Transverse colon (tissue), 4 donors: ENCODE data around the gene RAPH1. TPM values are rescaled to one million over a fixed set of nuclear protein-coding genes. Genes with fewer than 3 reads are reported as not detected.

ENCODE experiments used
- DNase-seq: peaks from one replicate; pipeline ENCODE4 v3.0.0-alpha.2; 2019
- H3K27ac ChIP-seq, 4 donors: fragments of 200-600 bp; sonication (generic); 2 replicates each; pipeline ENCODE4 v1.5.1; 2016 to 2018; ENCODE audit warnings: inconsistent platforms in 4 of 4
- H3K27me3 ChIP-seq: fragments of 200-600 bp; sonication (generic); 2 replicates; pipeline ENCODE4 v1.5.1; 2017; ENCODE audit warnings: inconsistent platforms
- H3K36me3 ChIP-seq, 4 donors: fragments of 200-600 bp; sonication (generic); 2 replicates each; pipeline ENCODE4 v1.5.1; 2017 to 2019; ENCODE audit warnings: inconsistent platforms in 4 of 4
- H3K4me1 ChIP-seq, 4 donors: fragments of 200-600 bp; sonication (generic); 2 replicates each; pipeline ENCODE4 v1.5.1; 2017 to 2020; ENCODE audit warnings: inconsistent platforms in 4 of 4
- H3K4me3 ChIP-seq, 4 donors: fragments of 200-600 bp; sonication (generic); 1 replicate in 1 of 4; 2 replicates in 3 of 4; pipeline versions ENCODE4 v1.5.1 to v1.6.1; 2017 to 2019; ENCODE audit warnings: inconsistent platforms in 4 of 4
- H3K9me3 ChIP-seq, 2 donors: fragments of 200-600 bp; sonication (generic); 2 replicates each; pipeline ENCODE4 v1.5.1; 2017 to 2019; ENCODE audit warnings: inconsistent platforms in 2 of 2
- CTCF ChIP-seq, 5 experiments: fragments of 200-600 bp in 3 of 5; fragments of 450-650 bp in 2 of 5; sonication (generic) in 3 of 5; IDR thresholded peaks; 1 replicate in 2 of 5; 2 replicates in 3 of 5; pipeline ENCODE4 v1.5.1; 2016 to 2017; ENCODE audit warnings: antibody characterized with exemption in 5 of 5, inconsistent platforms in 3 of 5, mild to moderate bottlenecking in 2 of 5, moderate library complexity in 1 of 5
- EP300 ChIP-seq: sonication (generic); formaldehyde crosslinking; IDR thresholded peaks from one replicate; pipeline ENCODE4 v1.6.1; 2017; ENCODE audit warnings: antibody characterized with exemption, low read depth
- POLR2A ChIP-seq: fragments of 450-650 bp; IDR thresholded peaks from one replicate; pipeline ENCODE4 v1.6.1; 2016; ENCODE audit warnings: antibody characterized with exemption, mild to moderate bottlenecking, moderate library complexity
- POLR2AphosphoS5 ChIP-seq, 3 donors: sonication (generic); formaldehyde crosslinking; IDR thresholded peaks; one replicate each; pipeline ENCODE4 v1.6.1; 2016; ENCODE audit warnings: antibody characterized with exemption in 3 of 3
- WGBS, 2 donors: methylation state at CpG; one replicate each; pipeline ENCODE4 v1.1.5; 2018; ENCODE audit warnings: low coverage in 1 of 2; 5-methylcytosine and 5-hydroxymethylcytosine counted together
- in situ Hi-C, 4 donors: fragments of 200-750 bp; cut with MboI; loops; one replicate each; pipeline versions ENCODE4 v1.15.0 to v1.15.1; 2017; ENCODE audit warnings: low sequenced_read_pairs in 3 of 4, low pct_ligation_motif_present in 1 of 4, low pct_unique_long_range_greater_than_20kb in 1 of 4
- intact Hi-C: fragments of 100-400 bp; cut with DNase I; formaldehyde crosslinking; loops from one replicate; pipeline ENCODE4 v1.15.1; 2023; ENCODE audit warnings: low total_unique reads
- total RNA-seq, 4 donors: library from RNA; depleted of rRNA; stranded (reverse); fragments of >200 nt; gene quantifications; one replicate each; pipeline ENCODE4 v1.1.0, GENCODE V29; 2016

RAPH1 gene
- total RNA-seq, 4 donors from 2014 or later: 36.0 to 160 (median 41.8) TPM

- in situ Hi-C loops (no loop called here), intact Hi-C loops (no loop called here)
- H3K27me3 ChIP-seq: no peaks in the 10 kb centered on the region
- no peak overlapping the region for H3K4me3 ChIP-seq
- DNase-seq: no peak
- no peak for TF ChIP-seq EP300
- TF ChIP-seq POLR2AphosphoS5 (IDR thresholded peaks at IDR 0.05): no peak
- TF ChIP-seq CTCF (IDR thresholded peaks at IDR 0.05): no peak
- TF ChIP-seq POLR2A: no peak
- H3K4me1 ChIP-seq: no peaks in the 10 kb centered on the region
- H3K27ac ChIP-seq: no peak overlapping the region
- H3K36me3 ChIP-seq: peaks cover 0 to 22% (median 8%) of the 10 kb centered on the region in 4 donors
- H3K9me3 ChIP-seq: peaks cover 0 to 9% of the 10 kb centered on the region in 2 donors
- 86 to 93% methylated on average over 3 to 8 of the region's 8 CpGs for WGBS, 2 donors
Measured at GRCh38 chr2:203418271-203418670, 116.8 kb downstream of the RAPH1 start.

GRCh38 chr2:203413796-203414195 is 121.3 kb downstream of the RAPH1 start:
- in situ Hi-C loops: no loop called here
- Histone ChIP-seq H3K4me3 (no peak overlapping the region), H3K27ac (no peak overlapping the region), H3K4me1 (no peaks in the 10 kb centered on the region), H3K36me3 (peaks cover 0 to 20% (median 8%) of the 10 kb centered on the region in 4 donors), H3K27me3 (no peaks in the 10 kb centered on the region), H3K9me3 (peaks cover 0 to 5% of the 10 kb centered on the region in 2 donors)
- DNase-seq: no peak
- TF ChIP-seq POLR2A (no peak), EP300 (no peak), CTCF (IDR thresholded peaks at IDR 0.05) (no peak), POLR2AphosphoS5 (IDR thresholded peaks at IDR 0.05) (no peak)
- intact Hi-C loops: no loop called here

GRCh38 chr2:203412546-203413331 is 122.4 kb downstream of the RAPH1 start:
- Histone ChIP-seq H3K9me3 (no peaks in the 10 kb centered on the region), H3K36me3 (peaks cover 0 to 10% (median 4%) of the 10 kb centered on the region in 4 donors), H3K27me3 (no peaks in the 10 kb centered on the region), H3K4me3 (no peak overlapping the region), H3K4me1 (no peaks in the 10 kb centered on the region), H3K27ac (no peak overlapping the region)
- no peak for DNase-seq
- in situ Hi-C loops: no loop called here
- intact Hi-C loops: no loop called here
- no peak for TF ChIP-seq CTCF (IDR thresholded peaks at IDR 0.05)
- TF ChIP-seq EP300: no peak
- no peak for TF ChIP-seq POLR2A
- TF ChIP-seq POLR2AphosphoS5 (IDR thresholded peaks at IDR 0.05): no peak
- 65 to 73% methylated on average over 7 of the region's 7 CpGs for WGBS, 2 donors

GRCh38 chr2:203407496-203407895 is 127.6 kb downstream of the RAPH1 start:
- H3K9me3 ChIP-seq: no peaks in the 10 kb centered on the region
- no peaks in the 10 kb centered on the region for H3K27me3 ChIP-seq
- in situ Hi-C loops (no loop called here), intact Hi-C loops (no loop called here)
- peaks cover 0 to 7% (median 2%) of the 10 kb centered on the region in 4 donors for H3K36me3 ChIP-seq
- DNase-seq: no peak
- TF ChIP-seq POLR2A (no peak), POLR2AphosphoS5 (IDR thresholded peaks at IDR 0.05) (no peak), EP300 (no peak)
- H3K4me1 ChIP-seq: no peaks in the 10 kb centered on the region
- H3K27ac ChIP-seq: no peak overlapping the region
- H3K4me3 ChIP-seq: no peak overlapping the region

GRCh38 chr2:203404996-203405395 is 130.1 kb downstream of the RAPH1 start:
- no peak for DNase-seq
- Histone ChIP-seq H3K4me3 (no peak overlapping the region), H3K9me3 (no peaks in the 10 kb centered on the region), H3K36me3 (peaks cover 0 to 7% (median 2%) of the 10 kb centered on the region in 4 donors), H3K27ac (no peak overlapping the region), H3K27me3 (no peaks in the 10 kb centered on the region), H3K4me1 (no peaks in the 10 kb centered on the region)
- in situ Hi-C loops: no loop called here
- intact Hi-C loops: no loop called here
- TF ChIP-seq CTCF (IDR thresholded peaks at IDR 0.05): no peak
- TF ChIP-seq EP300: no peak
- TF ChIP-seq POLR2AphosphoS5 (IDR thresholded peaks at IDR 0.05): no peak
- TF ChIP-seq POLR2A: no peak
